BLaER1 treated with 17β-estradiol and CSF1 and Interleukin-3, amounts not matched to agents 10 nM and 100 nM (cell line): Measurements from ENCODE around the gene TPPP3.
"Not testable (repeated sequence)": the region's sequence is repeated elsewhere in the genome, so short reads cannot be mapped to it uniquely, and the experiment has no call there.

Experiments
- H3K27ac ChIP-seq, 11 experiments: shearing (Covaris generic); formaldehyde crosslinking; 2 replicates each; pipeline ENCODE4 v1.8.1; 2022
- H3K27me3 ChIP-seq, 11 experiments: shearing (Covaris generic); formaldehyde crosslinking; 2 replicates each; pipeline ENCODE4 v1.8.1; 2022
- H3K36me3 ChIP-seq, 11 experiments: shearing (Covaris generic); formaldehyde crosslinking; 2 replicates each; pipeline ENCODE4 v1.8.1; 2022
- H3K4me1 ChIP-seq, 10 experiments: shearing (Covaris generic); formaldehyde crosslinking; 2 replicates each; pipeline ENCODE4 v1.8.1; 2022
- H3K4me2 ChIP-seq, 11 experiments: shearing (Covaris generic); formaldehyde crosslinking; 2 replicates each; pipeline ENCODE4 v1.8.1; 2022
- H3K4me3 ChIP-seq, 10 experiments: shearing (Covaris generic); formaldehyde crosslinking; 2 replicates each; pipeline ENCODE4 v1.8.1; 2022
- H3K9ac ChIP-seq, 11 experiments: shearing (Covaris generic); formaldehyde crosslinking; 2 replicates each; pipeline ENCODE4 v1.8.1; 2022
- H3K9me3 ChIP-seq, 11 experiments: shearing (Covaris generic); formaldehyde crosslinking; replicated peaks in 1 of 11; 2 replicates each; pipeline ENCODE4 v1.8.1; 2022
- H4K20me1 ChIP-seq, 11 experiments: shearing (Covaris generic); formaldehyde crosslinking; 2 replicates each; pipeline ENCODE4 v1.8.1; 2022
- Cebpa-rat ChIP-seq, 11 experiments: shearing (Covaris generic); IDR thresholded peaks; 2 replicates each; pipeline ENCODE4 v1.8.1; 2022

The TPPP3 gene

GRCh38 chr16:67357561-67357960 is 35.7 kb downstream of the TPPP3 start:
- H3K9ac ChIP-seq, result no peak overlapping the region

GRCh38 chr16:67356396-67356795 is 36.9 kb downstream of the TPPP3 start:
- H3K27ac ChIP-seq, result no peak overlapping the region
- TF ChIP-seq Cebpa-rat (IDR thresholded peaks at IDR 0.05), result no peak
- no peak overlapping the region for H3K4me2 ChIP-seq
- H3K9me3 ChIP-seq, result no peaks in the 10 kb centered on the region
- H3K4me3 ChIP-seq, result no peak overlapping the region
- no peak overlapping the region for H3K9ac ChIP-seq
- no peaks in the 10 kb centered on the region for H3K27me3 ChIP-seq
- no peaks in the 10 kb centered on the region for H4K20me1 ChIP-seq
- H3K36me3 ChIP-seq, result no peaks in the 10 kb centered on the region
- peaks cover 0 to 6% (median 0%) of the 10 kb centered on the region in 10 experiments; a peak in 2 of 20 replicates for H3K4me1 ChIP-seq

More at GRCh38 chr16:67357561-67357960, 35.7 kb downstream of the TPPP3 start:
- Histone ChIP-seq H3K36me3 (no peaks in the 10 kb centered on the region), H3K9me3 (no peaks in the 10 kb centered on the region), H3K4me1 (peaks cover 0 to 6% (median 0%) of the 10 kb centered on the region in 10 experiments; a peak in 1 of 20 replicates), H3K27me3 (no peaks in the 10 kb centered on the region), H3K4me2 (no peak overlapping the region), H4K20me1 (no peaks in the 10 kb centered on the region), H3K27ac (no peak overlapping the region), H3K4me3 (no peak overlapping the region)
- no peak for TF ChIP-seq Cebpa-rat (IDR thresholded peaks at IDR 0.05)

DNA sequence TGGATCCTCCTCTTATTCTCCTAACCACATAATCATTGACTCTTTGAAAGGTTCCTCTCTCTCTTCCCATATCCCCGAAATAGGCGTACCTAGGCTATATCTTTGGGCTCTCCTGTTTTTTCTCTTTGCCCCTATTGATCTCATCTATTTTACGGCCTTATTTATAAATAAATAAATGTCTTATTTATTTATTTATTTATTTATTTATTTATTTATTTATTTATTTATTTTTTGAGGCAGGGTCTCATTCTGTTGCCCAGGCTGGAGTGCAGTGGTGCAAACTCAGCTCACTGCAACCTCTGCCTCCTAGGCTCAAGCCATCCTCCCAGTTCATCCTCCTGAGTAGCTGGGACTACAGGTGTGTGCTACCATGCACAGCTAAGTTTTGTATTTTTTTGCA is 40.8 kb downstream of the TPPP3 start:
- not testable (repeated sequence) for H3K4me2 ChIP-seq, H3K36me3 ChIP-seq, H4K20me1 ChIP-seq, H3K4me3 ChIP-seq, H3K9me3 ChIP-seq, H3K27ac ChIP-seq, H3K9ac ChIP-seq, H3K27me3 ChIP-seq, H3K4me1 ChIP-seq

DNA sequence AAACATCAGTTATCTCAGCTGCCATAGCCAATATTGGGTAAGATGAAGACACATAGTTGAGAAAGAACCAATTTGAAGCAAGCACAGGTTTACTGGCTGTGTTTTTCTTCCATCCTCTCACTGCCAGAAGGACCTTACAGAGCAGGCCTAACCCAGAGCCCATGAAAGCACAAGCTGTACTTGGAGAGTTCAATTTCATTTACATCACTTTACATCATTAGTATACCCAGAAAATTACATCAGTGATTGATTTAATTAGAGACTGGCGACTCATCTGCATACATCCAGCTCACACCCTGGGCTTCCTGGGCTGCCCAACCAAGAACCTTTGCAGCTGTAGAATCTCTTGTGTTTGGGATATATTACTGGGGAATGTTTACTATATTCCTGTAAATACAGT is 43.0 kb downstream of the TPPP3 start:
- Histone ChIP-seq H3K36me3 (no peaks in the 10 kb centered on the region), H3K9me3 (no peaks in the 10 kb centered on the region), H3K27ac (no peak overlapping the region), H3K4me1 (peaks cover 0 to 6% (median 0%) of the 10 kb centered on the region in 10 experiments; a peak in 3 of 20 replicates), H3K27me3 (no peaks in the 10 kb centered on the region), H3K9ac (no peak overlapping the region), H4K20me1 (no peaks in the 10 kb centered on the region), H3K4me3 (no peak overlapping the region), H3K4me2 (no peak overlapping the region)
- TF ChIP-seq Cebpa-rat (IDR thresholded peaks at IDR 0.05), result no peak

- H3K36me3 ChIP-seq, result no peaks in the 10 kb centered on the region
- H3K9ac ChIP-seq, result no peak overlapping the region
- H3K27me3 ChIP-seq, result no peaks in the 10 kb centered on the region
- no peak overlapping the region for H3K4me3 ChIP-seq
- no peak overlapping the region for H3K27ac ChIP-seq
- H3K4me2 ChIP-seq, result no peak overlapping the region
- TF ChIP-seq Cebpa-rat (IDR thresholded peaks at IDR 0.05), result no peak
- no peaks in the 10 kb centered on the region for H4K20me1 ChIP-seq
- peaks cover 0 to 6% (median 0%) of the 10 kb centered on the region in 10 experiments; a peak in 3 of 20 replicates for H3K4me1 ChIP-seq
- no peaks in the 10 kb centered on the region for H3K9me3 ChIP-seq
Observed at GRCh38 chr16:67349172-67349571, 44.1 kb downstream of the TPPP3 start.

DNA sequence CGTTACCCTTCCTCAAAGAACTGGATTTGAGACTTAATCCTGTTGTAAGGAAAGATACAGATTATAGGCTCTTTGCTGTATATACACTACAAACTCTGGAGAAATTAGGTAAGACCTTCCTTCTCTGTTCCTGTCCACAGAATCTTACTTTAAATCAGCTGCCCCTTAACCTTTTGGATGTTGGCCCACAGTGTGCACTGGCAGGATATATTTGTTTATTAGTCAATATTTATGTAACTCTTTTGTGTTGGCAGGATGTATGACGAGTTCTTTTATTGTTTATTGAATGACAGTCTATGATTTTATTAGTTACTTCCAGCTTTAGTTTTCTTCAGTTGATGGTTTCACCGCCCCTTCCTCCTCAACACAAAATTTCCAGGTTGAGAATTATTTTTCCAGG is 47.0 kb downstream of the TPPP3 start:
- Histone ChIP-seq H3K36me3 (no peaks in the 10 kb centered on the region), H3K4me3 (no peak overlapping the region), H3K4me1 (peaks cover 0 to 6% (median 0%) of the 10 kb centered on the region in 10 experiments; a peak in 3 of 20 replicates), H3K27me3 (no peaks in the 10 kb centered on the region), H3K27ac (no peak overlapping the region), H3K9ac (no peak overlapping the region), H3K9me3 (no peaks in the 10 kb centered on the region), H3K4me2 (no peak overlapping the region), H4K20me1 (no peaks in the 10 kb centered on the region)
- TF ChIP-seq Cebpa-rat (IDR thresholded peaks at IDR 0.05), result no peak

DNA sequence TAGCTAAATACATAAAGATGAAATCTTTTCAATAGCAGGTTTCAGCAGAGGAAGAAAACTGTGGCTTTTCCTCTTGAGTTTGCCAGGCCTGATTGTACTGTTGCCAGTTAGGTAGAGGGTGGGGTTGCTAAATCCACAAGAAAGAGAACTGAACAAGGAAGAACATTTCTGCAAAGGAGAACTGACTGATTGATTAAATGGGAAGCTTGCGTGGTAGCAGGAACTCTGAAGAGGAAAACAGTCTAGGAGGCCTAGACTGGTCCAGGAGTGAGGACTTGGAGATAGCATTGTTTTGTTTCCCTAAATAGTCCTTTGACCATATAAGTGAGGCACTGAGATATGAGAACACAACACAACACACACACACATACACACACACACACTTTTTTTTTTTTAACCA is 47.9 kb downstream of the TPPP3 start:
- no peak for TF ChIP-seq Cebpa-rat (IDR thresholded peaks at IDR 0.05)
- Histone ChIP-seq H3K4me2 (no peak overlapping the region), H3K27ac (no peak overlapping the region), H3K9me3 (no peaks in the 10 kb centered on the region), H3K4me3 (no peak overlapping the region), H4K20me1 (no peaks in the 10 kb centered on the region), H3K27me3 (no peaks in the 10 kb centered on the region), H3K36me3 (no peaks in the 10 kb centered on the region), H3K4me1 (peaks cover 0 to 6% (median 0%) of the 10 kb centered on the region in 10 experiments; a peak in 2 of 20 replicates), H3K9ac (no peak overlapping the region)

- Histone ChIP-seq H3K4me1 (peaks cover 0 to 6% (median 0%) of the 10 kb centered on the region in 10 experiments; a peak in 2 of 20 replicates), H3K9ac (no peak overlapping the region), H3K4me2 (no peak overlapping the region), H3K27ac (no peak overlapping the region), H3K4me3 (no peak overlapping the region), H4K20me1 (no peaks in the 10 kb centered on the region), H3K36me3 (no peaks in the 10 kb centered on the region), H3K9me3 (no peaks in the 10 kb centered on the region), H3K27me3 (no peaks in the 10 kb centered on the region)
- no peak for TF ChIP-seq Cebpa-rat (IDR thresholded peaks at IDR 0.05)
Observed at GRCh38 chr16:67342616-67343015, 50.7 kb downstream of the TPPP3 start.

GRCh38 chr16:67341250-67341649 is 52.0 kb downstream of the TPPP3 start:
- Histone ChIP-seq H3K4me1 (peaks cover 0 to 6% (median 0%) of the 10 kb centered on the region in 10 experiments; a peak in 2 of 20 replicates), H3K27ac (no peak overlapping the region), H3K4me3 (no peak overlapping the region), H3K9ac (no peak overlapping the region), H3K27me3 (no peaks in the 10 kb centered on the region), H3K36me3 (no peaks in the 10 kb centered on the region), H4K20me1 (no peaks in the 10 kb centered on the region), H3K9me3 (peaks cover 0 to 8% (median 6%) of the 10 kb centered on the region in 11 experiments; a peak in 13 of 22 replicates), H3K4me2 (no peak overlapping the region)
- no peak for TF ChIP-seq Cebpa-rat (IDR thresholded peaks at IDR 0.05)
